Duodenal mucosa (tissue), 2 donors: ENCODE measurements around the gene AKAP9.

Source experiments
- H3K27ac ChIP-seq: one replicate; pipeline ENCODE4 v1.7.0; 2013; ENCODE audit warnings: low read depth, low read length
- H3K27me3 ChIP-seq, 2 donors: one replicate each; pipeline ENCODE4 v1.7.0; 2013; ENCODE audit warnings: low read length in 2 of 2, control low read depth in 1 of 2; ENCODE audit not compliant: insufficient read depth in 2 of 2, control insufficient read depth in 1 of 2
- H3K36me3 ChIP-seq, 2 donors: one replicate each; pipeline ENCODE4 v1.7.0; 2013; ENCODE audit warnings: low read length in 2 of 2, control low read depth in 1 of 2; ENCODE audit not compliant: insufficient read depth in 2 of 2, control insufficient read depth in 1 of 2
- H3K4me1 ChIP-seq, 2 donors: one replicate each; pipeline ENCODE4 v1.7.0; 2013; ENCODE audit warnings: low read length in 2 of 2, control low read depth in 1 of 2; ENCODE audit not compliant: insufficient read depth in 2 of 2, control insufficient read depth in 1 of 2
- H3K4me3 ChIP-seq, 2 donors: one replicate each; pipeline ENCODE4 v1.7.0; 2013; ENCODE audit warnings: low read length in 2 of 2, low read depth in 1 of 2
- H3K9ac ChIP-seq, 2 donors: one replicate each; pipeline ENCODE4 v1.7.0; 2013; ENCODE audit warnings: low read length in 2 of 2, low read depth in 1 of 2
- H3K9me3 ChIP-seq, 2 donors: one replicate each; pipeline ENCODE4 v1.7.0; 2013; ENCODE audit warnings: low read length in 2 of 2, control low read depth in 1 of 2; ENCODE audit not compliant: control insufficient read depth in 1 of 2

AKAP9 gene

GRCh38 chr7:91912494-91912893 lies 28.2 kb upstream of the AKAP9 start:
- Histone ChIP-seq H3K4me1 (peaks cover 0 to 8% of the 10 kb centered on the region in 2 donors), H3K27ac (no peak overlapping the region), H3K27me3 (no peaks in the 10 kb centered on the region), H3K4me3 (no peak overlapping the region), H3K9me3 (no peaks in the 10 kb centered on the region), H3K36me3 (no peaks in the 10 kb centered on the region), H3K9ac (no peak overlapping the region)

- Histone ChIP-seq H3K9me3 (no peaks in the 10 kb centered on the region), H3K36me3 (no peaks in the 10 kb centered on the region), H3K9ac (no peak overlapping the region), H3K4me3 (no peak overlapping the region), H3K4me1 (peaks cover 0 to 8% of the 10 kb centered on the region in 2 donors), H3K27me3 (no peaks in the 10 kb centered on the region), H3K27ac (no peak overlapping the region)
These were observed 27.1 kb upstream of the AKAP9 start for GRCh38 chr7:91913612-91914011.

- Histone ChIP-seq H3K27me3 (no peaks in the 10 kb centered on the region), H3K36me3 (no peaks in the 10 kb centered on the region), H3K27ac (no peak overlapping the region), H3K4me3 (no peak overlapping the region), H3K9me3 (no peaks in the 10 kb centered on the region), H3K4me1 (peaks cover 0 to 8% of the 10 kb centered on the region in 2 donors), H3K9ac (no peak overlapping the region)
These were observed 25.1 kb upstream of the AKAP9 start for GRCh38 chr7:91915401-91916050.

GRCh38 chr7:91916051-91916440 lies 24.6 kb upstream of the AKAP9 start:
- H3K4me3 ChIP-seq: no peak overlapping the region
- H3K9me3 ChIP-seq: no peaks in the 10 kb centered on the region
- peaks cover 0 to 8% of the 10 kb centered on the region in 2 donors for H3K4me1 ChIP-seq
- no peaks in the 10 kb centered on the region for H3K27me3 ChIP-seq
- no peaks in the 10 kb centered on the region for H3K36me3 ChIP-seq
- no peak overlapping the region for H3K27ac ChIP-seq
- H3K9ac ChIP-seq: no peak overlapping the region

GRCh38 chr7:91918356-91918755 lies 22.3 kb upstream of the AKAP9 start:
- H3K4me3 ChIP-seq: no peak overlapping the region
- H3K9me3 ChIP-seq: no peaks in the 10 kb centered on the region
- H3K36me3 ChIP-seq: no peaks in the 10 kb centered on the region

GRCh38 chr7:91922857-91923256 lies 17.8 kb upstream of the AKAP9 start:
- Histone ChIP-seq H3K9me3 (no peaks in the 10 kb centered on the region), H3K36me3 (no peaks in the 10 kb centered on the region), H3K4me3 (no peak overlapping the region), H3K4me1 (no peaks in the 10 kb centered on the region), H3K27me3 (no peaks in the 10 kb centered on the region), H3K27ac (no peak overlapping the region), H3K9ac (no peak overlapping the region)

More at GRCh38 chr7:91918356-91918755, 22.3 kb upstream of the AKAP9 start:
- no peaks in the 10 kb centered on the region for H3K27me3 ChIP-seq
- H3K9ac ChIP-seq: no peak overlapping the region
- no peaks in the 10 kb centered on the region for H3K4me1 ChIP-seq
- H3K27ac ChIP-seq: no peak overlapping the region

- Histone ChIP-seq H3K36me3 (no peaks in the 10 kb centered on the region), H3K9me3 (no peaks in the 10 kb centered on the region), H3K27me3 (no peaks in the 10 kb centered on the region), H3K4me3 (no peak overlapping the region), H3K27ac (no peak overlapping the region), H3K9ac (no peak overlapping the region), H3K4me1 (no peaks in the 10 kb centered on the region)
These were observed 12.8 kb upstream of the AKAP9 start for GRCh38 chr7:91927912-91928311.

- no peak overlapping the region for H3K4me3 ChIP-seq
- no peak overlapping the region for H3K9ac ChIP-seq
- no peaks in the 10 kb centered on the region for H3K27me3 ChIP-seq
- H3K36me3 ChIP-seq: no peaks in the 10 kb centered on the region
- no peaks in the 10 kb centered on the region for H3K4me1 ChIP-seq
- H3K27ac ChIP-seq: no peak overlapping the region
- H3K9me3 ChIP-seq: no peaks in the 10 kb centered on the region
These were observed 11.2 kb upstream of the AKAP9 start for GRCh38 chr7:91929463-91929862.

- no peaks in the 10 kb centered on the region for H3K27me3 ChIP-seq
These were observed 491 bp upstream of the AKAP9 start for GRCh38 chr7:91940171-91940570.

GRCh38 chr7:91941450-91941849 lies 788 bp downstream of the AKAP9 start:
- H3K27ac ChIP-seq: peak overlapping the region; percentile 92
- no peaks in the 10 kb centered on the region for H3K27me3 ChIP-seq
- H3K4me1 ChIP-seq: peaks cover 19 to 20% of the 10 kb centered on the region in 2 donors
- no peaks in the 10 kb centered on the region for H3K36me3 ChIP-seq
- H3K9me3 ChIP-seq: no peaks in the 10 kb centered on the region
- peak overlapping the region; percentile 98 to 99 for H3K4me3 ChIP-seq
- H3K9ac ChIP-seq: peak overlapping the region; percentile 96

More at GRCh38 chr7:91940171-91940570, 491 bp upstream of the AKAP9 start:
- Histone ChIP-seq H3K4me1 (peaks cover 13% of the 10 kb centered on the region in 2 donors), H3K9ac (peak overlapping the region; percentile 96), H3K27ac (peak overlapping the region; percentile 92), H3K4me3 (peak overlapping the region; percentile 98 to 99), H3K9me3 (no peaks in the 10 kb centered on the region), H3K36me3 (no peaks in the 10 kb centered on the region)
